ENCODE measurements around the gene MPP2. TPM values are rescaled to one million over a fixed set of nuclear protein-coding genes. Genes with fewer than 3 reads are reported as not detected.

Gene MPP2
- total and polyA plus RNA-seq, 2 experiments from 2014 or later = 23.4 to 25.4 TPM

DNA sequence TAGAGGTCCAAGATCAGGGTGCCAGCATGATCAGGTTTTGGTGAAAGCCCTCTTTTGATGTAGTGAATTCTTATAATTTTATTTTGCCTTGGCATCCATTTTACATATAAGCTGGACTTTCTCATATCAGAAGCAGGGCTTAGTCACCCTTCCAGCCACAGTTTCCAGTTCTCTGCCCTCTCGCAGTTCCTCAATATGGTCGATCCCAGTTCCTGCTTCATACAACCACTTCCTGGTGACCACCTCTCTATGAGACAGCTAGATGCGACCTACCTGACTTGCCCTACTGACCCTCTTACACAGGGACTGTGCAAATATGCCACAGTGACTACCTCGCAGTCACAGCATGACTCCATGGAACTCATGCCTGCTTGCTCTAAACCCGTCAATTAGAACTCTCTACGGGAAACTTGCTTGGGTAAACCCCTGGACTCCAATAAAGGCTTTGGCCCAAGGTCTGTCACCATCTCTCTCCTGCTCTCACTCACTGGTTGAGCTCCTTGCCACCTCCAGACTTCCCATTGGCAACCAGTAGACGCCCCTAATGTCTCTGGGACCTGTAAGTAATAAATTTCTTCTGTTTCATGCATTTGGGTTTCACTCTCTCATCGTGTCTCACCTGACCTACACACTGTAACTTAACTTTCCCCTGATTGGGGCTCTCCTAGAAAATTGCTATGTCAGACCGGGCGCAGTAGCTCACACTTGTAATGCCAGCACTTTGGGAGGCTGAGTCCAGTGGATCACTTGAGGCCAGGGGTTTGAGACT, 38.9 kb downstream of the MPP2 start:
- H3K36me3 ChIP-seq = no peaks in the 10 kb centered on the region
- H3K9me3 ChIP-seq (ENCODE audit: low read depth) = no peaks in the 10 kb centered on the region
- H3K27ac ChIP-seq = no peak overlapping the region
- TF ChIP-seq, protein P1, sequence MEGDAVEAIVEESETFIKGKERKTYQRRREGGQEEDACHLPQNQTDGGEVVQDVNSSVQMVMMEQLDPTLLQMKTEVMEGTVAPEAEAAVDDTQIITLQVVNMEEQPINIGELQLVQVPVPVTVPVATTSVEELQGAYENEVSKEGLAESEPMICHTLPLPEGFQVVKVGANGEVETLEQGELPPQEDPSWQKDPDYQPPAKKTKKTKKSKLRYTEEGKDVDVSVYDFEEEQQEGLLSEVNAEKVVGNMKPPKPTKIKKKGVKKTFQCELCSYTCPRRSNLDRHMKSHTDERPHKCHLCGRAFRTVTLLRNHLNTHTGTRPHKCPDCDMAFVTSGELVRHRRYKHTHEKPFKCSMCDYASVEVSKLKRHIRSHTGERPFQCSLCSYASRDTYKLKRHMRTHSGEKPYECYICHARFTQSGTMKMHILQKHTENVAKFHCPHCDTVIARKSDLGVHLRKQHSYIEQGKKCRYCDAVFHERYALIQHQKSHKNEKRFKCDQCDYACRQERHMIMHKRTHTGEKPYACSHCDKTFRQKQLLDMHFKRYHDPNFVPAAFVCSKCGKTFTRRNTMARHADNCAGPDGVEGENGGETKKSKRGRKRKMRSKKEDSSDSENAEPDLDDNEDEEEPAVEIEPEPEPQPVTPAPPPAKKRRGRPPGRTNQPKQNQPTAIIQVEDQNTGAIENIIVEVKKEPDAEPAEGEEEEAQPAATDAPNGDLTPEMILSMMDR (IDR thresholded peaks at IDR 0.05; ENCODE audit: low read depth, low read length) = no peak
- H3K27me3 ChIP-seq = peaks cover 13% of the 10 kb centered on the region
- DNase-seq (ENCODE audit: low read depth in 1 of 2, low spot score in 1 of 2) = no peak
- H3K4me3 ChIP-seq = no peak overlapping the region
- no peaks in the 10 kb centered on the region for H3K4me1 ChIP-seq (ENCODE audit: low read depth)

- no peak for DNase-seq (ENCODE audit: low read depth in 1 of 2, low spot score in 1 of 2)
- Histone ChIP-seq H3K27me3 (peaks cover 13% of the 10 kb centered on the region), H3K4me1 (ENCODE audit: low read depth) (no peaks in the 10 kb centered on the region), H3K36me3 (no peaks in the 10 kb centered on the region), H3K9me3 (ENCODE audit: low read depth) (no peaks in the 10 kb centered on the region), H3K4me3 (no peak overlapping the region), H3K27ac (no peak overlapping the region)
- TF ChIP-seq, protein P1 (IDR thresholded peaks at IDR 0.05; ENCODE audit: low read depth, low read length) = no peak
Observed at GRCh38 chr17:43864161-43864984, 43.0 kb downstream of the MPP2 start.

DNA sequence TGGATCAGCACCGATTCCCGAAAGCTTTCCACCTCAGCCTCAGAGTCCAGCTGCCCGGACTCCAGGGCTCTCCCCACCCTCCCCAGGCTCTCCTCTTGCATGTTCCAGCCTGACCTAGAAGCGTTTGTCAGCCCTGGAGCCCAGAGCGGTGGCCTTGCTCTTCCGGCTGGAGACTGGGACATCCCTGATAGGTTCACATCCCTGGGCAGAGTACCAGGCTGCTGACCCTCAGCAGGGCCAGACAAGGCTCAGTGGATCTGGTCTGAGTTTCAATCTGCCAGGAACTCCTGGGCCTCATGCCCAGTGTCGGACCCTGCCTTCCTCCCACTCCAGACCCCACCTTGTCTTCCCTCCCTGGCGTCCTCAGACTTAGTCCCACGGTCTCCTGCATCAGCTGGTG, 45.4 kb downstream of the MPP2 start:
- H3K27me3 ChIP-seq = peaks cover 4% of the 10 kb centered on the region
- no peak overlapping the region for H3K4me3 ChIP-seq
- H3K27ac ChIP-seq = no peak overlapping the region
- H3K9me3 ChIP-seq (ENCODE audit: low read depth) = no peaks in the 10 kb centered on the region
- TF ChIP-seq, protein P1 (IDR thresholded peaks at IDR 0.05; ENCODE audit: low read depth, low read length) = no peak
- no peaks in the 10 kb centered on the region for H3K36me3 ChIP-seq
- no peak for DNase-seq (ENCODE audit: low read depth in 1 of 2, low spot score in 1 of 2)
- no peaks in the 10 kb centered on the region for H3K4me1 ChIP-seq (ENCODE audit: low read depth)

DNA sequence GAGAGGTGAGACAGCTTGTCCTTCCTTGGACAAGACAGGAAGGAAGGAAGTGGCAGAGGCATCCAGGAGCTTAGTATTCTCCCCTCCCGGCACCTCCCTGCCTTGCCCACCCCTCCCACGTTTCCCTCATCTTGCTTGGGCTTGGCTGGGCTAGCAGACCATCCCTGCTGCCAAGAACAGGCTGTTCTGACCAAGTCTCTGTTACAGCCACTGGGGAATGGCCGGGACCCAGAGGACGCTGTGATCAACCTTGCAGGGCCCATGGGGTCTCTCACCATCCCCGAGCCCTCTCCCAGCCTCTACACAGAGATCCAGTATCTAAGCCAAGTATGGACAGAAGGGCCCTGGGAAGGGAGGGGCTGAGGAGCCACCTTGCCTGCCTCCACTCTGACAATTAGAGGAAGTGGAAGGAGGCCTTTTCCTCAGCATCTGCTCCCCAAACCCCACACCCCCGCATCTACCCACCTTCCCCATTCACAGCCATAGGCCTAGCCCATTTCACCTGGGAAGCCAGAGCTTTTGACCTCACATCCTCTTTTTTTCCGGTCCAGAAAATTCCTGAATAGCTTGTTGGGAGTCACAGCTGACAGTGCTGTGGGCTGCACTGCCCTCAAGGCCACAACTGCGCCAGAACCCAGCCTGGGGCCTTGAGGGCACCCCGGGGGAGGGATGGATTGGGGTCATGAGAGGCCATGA, 46.3 kb downstream of the MPP2 start:
- no peaks in the 10 kb centered on the region for H3K36me3 ChIP-seq
- no peaks in the 10 kb centered on the region for H3K9me3 ChIP-seq (ENCODE audit: low read depth)
- no peak overlapping the region for H3K27ac ChIP-seq
- TF ChIP-seq, protein P1 (IDR thresholded peaks at IDR 0.05; ENCODE audit: low read depth, low read length) = no peak
- no peaks in the 10 kb centered on the region for H3K27me3 ChIP-seq
- no peaks in the 10 kb centered on the region for H3K4me1 ChIP-seq (ENCODE audit: low read depth)
- no peak for DNase-seq (ENCODE audit: low read depth in 1 of 2, low spot score in 1 of 2)
- H3K4me3 ChIP-seq = no peak overlapping the region

- Histone ChIP-seq H3K4me1 (ENCODE audit: low read depth) (no peaks in the 10 kb centered on the region), H3K27ac (no peak overlapping the region), H3K9me3 (ENCODE audit: low read depth) (no peaks in the 10 kb centered on the region), H3K27me3 (no peaks in the 10 kb centered on the region), H3K36me3 (no peaks in the 10 kb centered on the region), H3K4me3 (no peak overlapping the region)
- TF ChIP-seq, protein P1 (IDR thresholded peaks at IDR 0.05; ENCODE audit: low read depth, low read length) = no peak
- peak in 1 of 2 donors; percentile 33 for DNase-seq (ENCODE audit: low read depth in 1 of 2, low spot score in 1 of 2)
Observed at GRCh38 chr17:43860077-43860725, 47.1 kb downstream of the MPP2 start.

All from cardiac muscle cell (in vitro differentiated cells and primary cell).